ENCODE measurements around the gene SLC35F3.

DNA sequence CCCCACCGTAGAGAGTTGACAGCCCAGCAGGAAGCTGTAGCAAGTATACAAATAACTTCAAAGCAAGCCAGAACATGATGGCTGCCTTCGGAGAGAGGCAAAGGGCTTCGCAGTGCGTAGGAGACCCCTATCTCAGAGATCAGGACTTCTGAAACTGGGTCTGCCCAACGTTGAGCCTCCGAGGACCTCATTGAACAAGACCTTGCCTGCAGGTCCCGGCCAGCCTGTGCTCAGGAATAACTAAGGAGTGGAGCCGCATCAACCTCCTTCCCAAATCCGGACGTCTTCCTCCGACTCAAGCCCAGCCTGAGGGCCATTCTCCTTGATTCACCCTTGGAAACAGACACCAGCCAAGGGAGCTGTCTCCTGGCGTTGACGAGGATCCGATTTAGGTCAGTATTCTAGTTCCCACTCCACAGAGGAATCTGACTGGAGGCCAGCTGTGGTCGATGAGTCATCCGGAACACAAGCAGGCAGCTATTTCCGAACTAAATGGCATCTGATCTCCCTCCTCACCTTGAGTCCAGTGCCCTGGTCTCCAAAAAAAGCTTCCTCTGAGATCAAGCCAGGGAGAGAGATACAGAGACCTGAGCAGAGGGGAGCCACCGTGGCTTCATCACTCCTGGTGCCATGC is 302.3 kb downstream of the SLC35F3 start:
- TF ChIP-seq NRF1 (IDR thresholded peaks at IDR 0.05; ENCODE audit: low read depth, low read length): no peak
- TF ChIP-seq, protein P1, sequence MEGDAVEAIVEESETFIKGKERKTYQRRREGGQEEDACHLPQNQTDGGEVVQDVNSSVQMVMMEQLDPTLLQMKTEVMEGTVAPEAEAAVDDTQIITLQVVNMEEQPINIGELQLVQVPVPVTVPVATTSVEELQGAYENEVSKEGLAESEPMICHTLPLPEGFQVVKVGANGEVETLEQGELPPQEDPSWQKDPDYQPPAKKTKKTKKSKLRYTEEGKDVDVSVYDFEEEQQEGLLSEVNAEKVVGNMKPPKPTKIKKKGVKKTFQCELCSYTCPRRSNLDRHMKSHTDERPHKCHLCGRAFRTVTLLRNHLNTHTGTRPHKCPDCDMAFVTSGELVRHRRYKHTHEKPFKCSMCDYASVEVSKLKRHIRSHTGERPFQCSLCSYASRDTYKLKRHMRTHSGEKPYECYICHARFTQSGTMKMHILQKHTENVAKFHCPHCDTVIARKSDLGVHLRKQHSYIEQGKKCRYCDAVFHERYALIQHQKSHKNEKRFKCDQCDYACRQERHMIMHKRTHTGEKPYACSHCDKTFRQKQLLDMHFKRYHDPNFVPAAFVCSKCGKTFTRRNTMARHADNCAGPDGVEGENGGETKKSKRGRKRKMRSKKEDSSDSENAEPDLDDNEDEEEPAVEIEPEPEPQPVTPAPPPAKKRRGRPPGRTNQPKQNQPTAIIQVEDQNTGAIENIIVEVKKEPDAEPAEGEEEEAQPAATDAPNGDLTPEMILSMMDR (IDR thresholded peaks at IDR 0.05): no peak
- no peak for TF ChIP-seq POLR2AphosphoS5 (IDR thresholded peaks at IDR 0.05; ENCODE audit: low read depth, low read length)
- no peak for TF ChIP-seq YY1 (IDR thresholded peaks at IDR 0.05; ENCODE audit: low read depth)

Data from SK-N-SH (cell line).